ENCODE data around the gene TRNP1.

GRCh38 chr1:26946270-26946669 is 47.2 kb upstream of the TRNP1 start:
- no peak for TF ChIP-seq CTCF (IDR thresholded peaks at IDR 0.05)
- TF ChIP-seq EZH2phosphoT487 (IDR thresholded peaks at IDR 0.05), result no peak
- no peak for TF ChIP-seq EZH2 (IDR thresholded peaks at IDR 0.05)

Data from neural progenitor cell (in vitro differentiated cells).